Measurements from ENCODE around the gene SH3BGR.

DNA sequence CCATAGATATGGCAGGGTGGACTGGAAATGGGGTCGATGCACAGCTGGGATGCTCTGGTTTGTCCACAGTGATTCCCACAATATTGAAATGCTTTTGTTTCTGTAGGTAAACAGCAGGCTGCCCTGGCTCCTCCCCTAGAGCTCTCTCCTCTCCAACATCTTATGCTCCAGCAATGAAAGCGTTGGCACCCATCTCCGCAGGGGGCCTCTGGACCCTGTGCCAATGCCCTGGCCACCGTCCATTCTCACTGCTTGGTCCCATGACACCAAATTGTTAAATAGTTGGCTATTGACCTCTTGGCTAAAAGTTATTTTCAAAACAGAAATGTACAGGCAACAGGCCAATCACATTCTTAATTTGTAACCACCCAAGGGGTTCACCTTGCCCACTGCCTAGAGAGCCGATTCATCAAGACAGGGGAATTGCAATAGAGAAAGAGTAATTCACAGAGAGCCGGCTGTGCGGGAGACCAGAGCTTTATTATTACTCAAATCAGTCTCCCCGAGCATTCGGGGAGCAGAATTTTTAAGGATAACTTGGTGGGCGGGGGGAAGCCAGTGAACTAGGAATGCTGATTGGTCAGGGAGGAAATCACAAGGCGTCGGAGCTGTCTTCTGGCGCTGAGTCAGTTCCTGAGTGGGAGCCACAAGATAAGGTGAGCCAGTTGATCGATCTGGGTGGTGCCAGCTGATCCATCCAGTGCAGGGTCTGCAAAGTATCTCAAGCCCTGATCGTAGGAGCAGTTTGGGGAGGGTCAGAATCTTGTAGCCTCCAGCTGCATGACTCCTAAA lies 84.1 kb downstream of the SH3BGR start:
- TF ChIP-seq POLR2A (IDR thresholded peaks at IDR 0.05) (no peak), CTCF (IDR thresholded peaks at IDR 0.05) (no peak)

All from right lobe of liver (tissue), 4 donors.